ENCODE results near the gene SIVA1. TPM values are rescaled to one million over a fixed set of nuclear protein-coding genes. Genes with fewer than 3 reads are reported as not detected.

Gene SIVA1
- total RNA-seq, 1 experiment from 2014 or later = 128 TPM

DNA sequence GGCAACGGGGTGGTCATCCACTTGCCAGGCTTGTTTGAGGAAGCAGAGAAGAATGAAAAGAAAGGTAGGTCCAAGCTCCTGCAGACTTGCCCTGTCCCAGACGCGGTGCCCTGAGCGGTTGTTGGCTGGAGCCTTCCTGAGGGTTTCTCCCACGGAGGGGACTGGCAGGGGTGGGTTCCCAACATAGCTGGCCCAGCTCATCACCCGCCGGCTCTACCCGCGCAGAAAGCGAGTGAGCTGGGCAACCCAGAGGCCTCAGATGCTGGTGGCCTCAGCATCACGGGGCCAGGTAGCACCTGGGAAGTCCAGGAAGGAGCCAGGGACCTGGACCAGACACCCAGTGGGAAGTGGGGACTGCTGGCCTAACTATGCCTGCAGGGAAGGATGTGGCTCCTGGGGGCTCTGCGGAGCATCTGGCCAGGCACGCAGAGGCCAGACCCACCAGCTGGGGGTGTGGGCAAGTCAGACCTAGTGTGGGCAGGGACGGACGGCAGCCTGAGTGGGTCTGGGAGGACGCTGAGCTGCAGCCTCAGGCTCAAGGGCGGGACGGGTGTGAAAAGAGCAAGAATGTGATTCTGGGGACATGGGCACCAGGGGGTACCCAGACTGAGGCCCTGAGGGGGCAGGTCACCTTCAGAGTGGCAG lies 14.4 kb upstream of the SIVA1 start (continued):
- TF ChIP-seq FOXK1 (CRISPR knock-in tag; IDR thresholded peaks at IDR 0.05) = no peak

DNA sequence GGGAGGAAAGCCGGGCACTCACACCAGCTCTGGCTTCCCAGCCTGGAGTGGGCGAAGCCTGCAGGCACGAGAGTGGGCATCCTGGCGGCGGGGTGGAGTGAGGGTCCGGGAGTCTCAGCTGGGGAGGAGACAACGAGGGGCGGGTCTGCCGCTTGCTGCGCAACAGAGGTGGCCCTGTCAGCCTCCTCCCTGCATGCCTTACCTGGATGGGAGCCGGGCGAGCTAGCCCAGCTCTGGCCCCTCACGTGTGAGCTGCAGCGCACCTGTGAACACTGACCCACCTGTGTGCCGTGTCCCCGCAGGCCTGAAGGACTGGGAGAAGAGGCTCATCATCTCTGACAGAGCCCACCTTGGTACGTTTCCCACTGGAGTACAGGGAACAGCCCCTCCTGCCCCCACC lies 13.9 kb upstream of the SIVA1 start:
- no peak overlapping the region for H3K4me3 Mint-ChIP-seq
- H3K4me1 Mint-ChIP-seq = no peaks in the 10 kb centered on the region
- ATAC-seq (no peak), DNase-seq (ENCODE audit: low spot score) (no peak)
- H3K36me3 Mint-ChIP-seq = peaks cover 2% of the 10 kb centered on the region; the same call in 1 of the 2 replicates
- H3K27ac Mint-ChIP-seq = no peak overlapping the region
- ChIA-PET POLR2A (no interaction called here), CTCF (interaction anchor here (0.8 to 1.7 kb wide), 2 partner anchors 13 to 14 kb away, joined by 3 to 6 read pairs; no protein-coding TSS in a partner anchor)
- no peaks in the 10 kb centered on the region for H3K27me3 Mint-ChIP-seq (ENCODE audit: low read depth)
- TF ChIP-seq SMAD4 (CRISPR knock-in tag; IDR thresholded peaks at IDR 0.05) = no peak
- no peak for TF ChIP-seq ZNF219 (CRISPR knock-in tag; IDR thresholded peaks at IDR 0.05; ENCODE audit: borderline replicate concordance)
- TF ChIP-seq, protein P1, sequence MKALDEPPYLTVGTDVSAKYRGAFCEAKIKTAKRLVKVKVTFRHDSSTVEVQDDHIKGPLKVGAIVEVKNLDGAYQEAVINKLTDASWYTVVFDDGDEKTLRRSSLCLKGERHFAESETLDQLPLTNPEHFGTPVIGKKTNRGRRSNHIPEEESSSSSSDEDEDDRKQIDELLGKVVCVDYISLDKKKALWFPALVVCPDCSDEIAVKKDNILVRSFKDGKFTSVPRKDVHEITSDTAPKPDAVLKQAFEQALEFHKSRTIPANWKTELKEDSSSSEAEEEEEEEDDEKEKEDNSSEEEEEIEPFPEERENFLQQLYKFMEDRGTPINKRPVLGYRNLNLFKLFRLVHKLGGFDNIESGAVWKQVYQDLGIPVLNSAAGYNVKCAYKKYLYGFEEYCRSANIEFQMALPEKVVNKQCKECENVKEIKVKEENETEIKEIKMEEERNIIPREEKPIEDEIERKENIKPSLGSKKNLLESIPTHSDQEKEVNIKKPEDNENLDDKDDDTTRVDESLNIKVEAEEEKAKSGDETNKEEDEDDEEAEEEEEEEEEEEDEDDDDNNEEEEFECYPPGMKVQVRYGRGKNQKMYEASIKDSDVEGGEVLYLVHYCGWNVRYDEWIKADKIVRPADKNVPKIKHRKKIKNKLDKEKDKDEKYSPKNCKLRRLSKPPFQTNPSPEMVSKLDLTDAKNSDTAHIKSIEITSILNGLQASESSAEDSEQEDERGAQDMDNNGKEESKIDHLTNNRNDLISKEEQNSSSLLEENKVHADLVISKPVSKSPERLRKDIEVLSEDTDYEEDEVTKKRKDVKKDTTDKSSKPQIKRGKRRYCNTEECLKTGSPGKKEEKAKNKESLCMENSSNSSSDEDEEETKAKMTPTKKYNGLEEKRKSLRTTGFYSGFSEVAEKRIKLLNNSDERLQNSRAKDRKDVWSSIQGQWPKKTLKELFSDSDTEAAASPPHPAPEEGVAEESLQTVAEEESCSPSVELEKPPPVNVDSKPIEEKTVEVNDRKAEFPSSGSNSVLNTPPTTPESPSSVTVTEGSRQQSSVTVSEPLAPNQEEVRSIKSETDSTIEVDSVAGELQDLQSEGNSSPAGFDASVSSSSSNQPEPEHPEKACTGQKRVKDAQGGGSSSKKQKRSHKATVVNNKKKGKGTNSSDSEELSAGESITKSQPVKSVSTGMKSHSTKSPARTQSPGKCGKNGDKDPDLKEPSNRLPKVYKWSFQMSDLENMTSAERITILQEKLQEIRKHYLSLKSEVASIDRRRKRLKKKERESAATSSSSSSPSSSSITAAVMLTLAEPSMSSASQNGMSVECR (CRISPR knock-in tag; IDR thresholded peaks at IDR 0.05; ENCODE audit: borderline replicate concordance) = no peak
- no peak for TF ChIP-seq NR1H2 (CRISPR knock-in tag; IDR thresholded peaks at IDR 0.05)
- TF ChIP-seq, protein P2, sequence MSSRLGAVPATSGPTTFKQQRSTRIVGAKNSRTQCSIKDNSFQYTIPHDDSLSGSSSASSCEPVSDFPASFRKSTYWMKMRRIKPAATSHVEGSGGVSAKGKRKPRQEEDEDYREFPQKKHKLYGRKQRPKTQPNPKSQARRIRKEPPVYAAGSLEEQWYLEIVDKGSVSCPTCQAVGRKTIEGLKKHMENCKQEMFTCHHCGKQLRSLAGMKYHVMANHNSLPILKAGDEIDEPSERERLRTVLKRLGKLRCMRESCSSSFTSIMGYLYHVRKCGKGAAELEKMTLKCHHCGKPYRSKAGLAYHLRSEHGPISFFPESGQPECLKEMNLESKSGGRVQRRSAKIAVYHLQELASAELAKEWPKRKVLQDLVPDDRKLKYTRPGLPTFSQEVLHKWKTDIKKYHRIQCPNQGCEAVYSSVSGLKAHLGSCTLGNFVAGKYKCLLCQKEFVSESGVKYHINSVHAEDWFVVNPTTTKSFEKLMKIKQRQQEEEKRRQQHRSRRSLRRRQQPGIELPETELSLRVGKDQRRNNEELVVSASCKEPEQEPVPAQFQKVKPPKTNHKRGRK (CRISPR knock-in tag; IDR thresholded peaks at IDR 0.05; ENCODE audit: borderline replicate concordance) = no peak
- TF ChIP-seq, protein P3, sequence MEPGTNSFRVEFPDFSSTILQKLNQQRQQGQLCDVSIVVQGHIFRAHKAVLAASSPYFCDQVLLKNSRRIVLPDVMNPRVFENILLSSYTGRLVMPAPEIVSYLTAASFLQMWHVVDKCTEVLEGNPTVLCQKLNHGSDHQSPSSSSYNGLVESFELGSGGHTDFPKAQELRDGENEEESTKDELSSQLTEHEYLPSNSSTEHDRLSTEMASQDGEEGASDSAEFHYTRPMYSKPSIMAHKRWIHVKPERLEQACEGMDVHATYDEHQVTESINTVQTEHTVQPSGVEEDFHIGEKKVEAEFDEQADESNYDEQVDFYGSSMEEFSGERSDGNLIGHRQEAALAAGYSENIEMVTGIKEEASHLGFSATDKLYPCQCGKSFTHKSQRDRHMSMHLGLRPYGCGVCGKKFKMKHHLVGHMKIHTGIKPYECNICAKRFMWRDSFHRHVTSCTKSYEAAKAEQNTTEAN (CRISPR knock-in tag; IDR thresholded peaks at IDR 0.05) = no peak
- TF ChIP-seq HMGA2 (CRISPR knock-in tag; IDR thresholded peaks at IDR 0.05) = no peak
- no peak for TF ChIP-seq ZNF263 (CRISPR knock-in tag; IDR thresholded peaks at IDR 0.05; ENCODE audit: low read depth)
- TF ChIP-seq, protein P4, sequence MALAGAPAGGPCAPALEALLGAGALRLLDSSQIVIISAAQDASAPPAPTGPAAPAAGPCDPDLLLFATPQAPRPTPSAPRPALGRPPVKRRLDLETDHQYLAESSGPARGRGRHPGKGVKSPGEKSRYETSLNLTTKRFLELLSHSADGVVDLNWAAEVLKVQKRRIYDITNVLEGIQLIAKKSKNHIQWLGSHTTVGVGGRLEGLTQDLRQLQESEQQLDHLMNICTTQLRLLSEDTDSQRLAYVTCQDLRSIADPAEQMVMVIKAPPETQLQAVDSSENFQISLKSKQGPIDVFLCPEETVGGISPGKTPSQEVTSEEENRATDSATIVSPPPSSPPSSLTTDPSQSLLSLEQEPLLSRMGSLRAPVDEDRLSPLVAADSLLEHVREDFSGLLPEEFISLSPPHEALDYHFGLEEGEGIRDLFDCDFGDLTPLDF (CRISPR knock-in tag; IDR thresholded peaks at IDR 0.05) = no peak
- no peak for TF ChIP-seq JUN (CRISPR knock-in tag; IDR thresholded peaks at IDR 0.05)
- no peak for TF ChIP-seq TEAD1 (CRISPR knock-in tag; IDR thresholded peaks at IDR 0.05)
- TF ChIP-seq FOXK1 (CRISPR knock-in tag; IDR thresholded peaks at IDR 0.05) = no peak
- no peaks in the 10 kb centered on the region for H3K9me3 Mint-ChIP-seq
